ENCODE results near the gene MYL7.

MYL7 gene

GRCh38 chr7:44119829-44120380, 21.2 kb downstream of the MYL7 start:
- H3K4me3 ChIP-seq (ENCODE audit: low read depth, low read length): no peak overlapping the region
- DNase-seq: no peak
- peaks cover 66% of the 10 kb centered on the region for H3K36me3 ChIP-seq
- TF ChIP-seq CTCF (IDR thresholded peaks at IDR 0.05; ENCODE audit: low read depth, low read length): no peak
- H3K27ac ChIP-seq: no peak overlapping the region
- no peaks in the 10 kb centered on the region for H3K27me3 ChIP-seq (ENCODE audit: insufficient read depth, low read depth, severe bottlenecking)
- no peaks in the 10 kb centered on the region for H3K9me3 ChIP-seq (ENCODE audit: severe bottlenecking)

- TF ChIP-seq CTCF (IDR thresholded peaks at IDR 0.05; ENCODE audit: low read depth, low read length): no peak
- Histone ChIP-seq H3K27me3 (ENCODE audit: insufficient read depth, low read depth, severe bottlenecking) (no peaks in the 10 kb centered on the region), H3K9me3 (ENCODE audit: severe bottlenecking) (no peaks in the 10 kb centered on the region), H3K4me3 (ENCODE audit: low read depth, low read length) (no peak overlapping the region), H3K27ac (no peak overlapping the region), H3K36me3 (peaks cover 83% of the 10 kb centered on the region)
- DNase-seq: no peak
Observed at GRCh38 chr7:44117801-44118429, 23.2 kb downstream of the MYL7 start.

- no peaks in the 10 kb centered on the region for H3K9me3 ChIP-seq (ENCODE audit: severe bottlenecking)
- no peaks in the 10 kb centered on the region for H3K27me3 ChIP-seq (ENCODE audit: insufficient read depth, low read depth, severe bottlenecking)
- peaks cover 88% of the 10 kb centered on the region for H3K36me3 ChIP-seq
- no peak overlapping the region for H3K4me3 ChIP-seq (ENCODE audit: low read depth, low read length)
- H3K27ac ChIP-seq: no peak overlapping the region
- TF ChIP-seq CTCF (IDR thresholded peaks at IDR 0.05; ENCODE audit: low read depth, low read length): no peak
- DNase-seq: no peak
Observed at GRCh38 chr7:44116789-44117666, 24.1 kb downstream of the MYL7 start.

- Histone ChIP-seq H3K27me3 (ENCODE audit: insufficient read depth, low read depth, severe bottlenecking) (no peaks in the 10 kb centered on the region), H3K9me3 (ENCODE audit: severe bottlenecking) (no peaks in the 10 kb centered on the region), H3K36me3 (peaks cover 88% of the 10 kb centered on the region), H3K4me3 (ENCODE audit: low read depth, low read length) (no peak overlapping the region), H3K27ac (no peak overlapping the region)
- DNase-seq: no peak
- no peak for TF ChIP-seq CTCF (IDR thresholded peaks at IDR 0.05; ENCODE audit: low read depth, low read length)
Observed at GRCh38 chr7:44116087-44116788, 24.9 kb downstream of the MYL7 start.

GRCh38 chr7:44114586-44115310, 26.4 kb downstream of the MYL7 start:
- Histone ChIP-seq H3K27me3 (ENCODE audit: insufficient read depth, low read depth, severe bottlenecking) (no peaks in the 10 kb centered on the region), H3K9me3 (ENCODE audit: severe bottlenecking) (no peaks in the 10 kb centered on the region), H3K27ac (no peak overlapping the region), H3K36me3 (peaks cover 84% of the 10 kb centered on the region), H3K4me3 (ENCODE audit: low read depth, low read length) (no peak overlapping the region)
- no peak for TF ChIP-seq CTCF (IDR thresholded peaks at IDR 0.05; ENCODE audit: low read depth, low read length)
- DNase-seq: no peak
